HG02970 (cell line): Measurements from ENCODE around the gene OPN1MW3.
"Not testable (repeated sequence)": the region's sequence is repeated elsewhere in the genome, so short reads cannot be mapped to it uniquely, and the experiment has no call there.

Source experiments
- ATAC-seq: cut with Tn5 transposase; IDR thresholded peaks from one replicate; pipeline ENCODE4 v1.9.1; 2021; ENCODE audit warnings: mild to moderate bottlenecking, moderate library complexity, moderate number of reproducible peaks; ENCODE audit not compliant: unreplicated experiment, low FRiP score

The OPN1MW3 gene

GRCh38 chrX:154295664-154296310 lies 38.4 kb downstream of the OPN1MW3 start, which contains the start of gene TKTL1:
Gene TKTL1, plus strand, starts transcription at chrX:154295795. Its CDS starts 65 bp downstream, at chrX:154295860.
- no peak for ATAC-seq

- ATAC-seq = no peak
Observed at GRCh38 chrX:154296731-154297130, 39.3 kb downstream of the OPN1MW3 start.

- no peak for ATAC-seq
Observed at GRCh38 chrX:154298312-154298711, 40.9 kb downstream of the OPN1MW3 start.

- ATAC-seq = no peak
Observed at GRCh38 chrX:154300816-154301215, 43.4 kb downstream of the OPN1MW3 start.

GRCh38 chrX:154302998-154303397 lies 45.6 kb downstream of the OPN1MW3 start:
- not testable (repeated sequence) for ATAC-seq

GRCh38 chrX:154303476-154303875 lies 46.1 kb downstream of the OPN1MW3 start:
- no peak for ATAC-seq

GRCh38 chrX:154304846-154305245 lies 47.5 kb downstream of the OPN1MW3 start:
- no peak for ATAC-seq

GRCh38 chrX:154305541-154306205 lies 48.3 kb downstream of the OPN1MW3 start:
- ATAC-seq = no peak

- ATAC-seq = no peak
Observed at GRCh38 chrX:154307202-154307601, 49.8 kb downstream of the OPN1MW3 start.

GRCh38 chrX:154308108-154308946 lies 50.9 kb downstream of the OPN1MW3 start:
- no peak for ATAC-seq

- no peak for ATAC-seq
Observed at GRCh38 chrX:154309041-154309775, 51.8 kb downstream of the OPN1MW3 start.

- ATAC-seq = no peak
Observed at GRCh38 chrX:154310616-154311536, 53.5 kb downstream of the OPN1MW3 start.

GRCh38 chrX:154312116-154312515 lies 54.7 kb downstream of the OPN1MW3 start:
- ATAC-seq = no peak

- ATAC-seq = no peak
Observed at GRCh38 chrX:154313147-154313546, 55.8 kb downstream of the OPN1MW3 start.

- ATAC-seq = no peak
Observed at GRCh38 chrX:154315416-154315815, 58.0 kb downstream of the OPN1MW3 start.

- no peak for ATAC-seq
Observed at GRCh38 chrX:154317391-154317995, 60.1 kb downstream of the OPN1MW3 start.

GRCh38 chrX:154320406-154320805 lies 63.0 kb downstream of the OPN1MW3 start:
- no peak for ATAC-seq
